ENCODE measurements around the gene APIP. TPM values are rescaled to one million over a fixed set of nuclear protein-coding genes. Genes with fewer than 3 reads are reported as not detected.

The APIP gene
- total RNA-seq, 1 donor from 2014 or later = 36.7 TPM

DNA sequence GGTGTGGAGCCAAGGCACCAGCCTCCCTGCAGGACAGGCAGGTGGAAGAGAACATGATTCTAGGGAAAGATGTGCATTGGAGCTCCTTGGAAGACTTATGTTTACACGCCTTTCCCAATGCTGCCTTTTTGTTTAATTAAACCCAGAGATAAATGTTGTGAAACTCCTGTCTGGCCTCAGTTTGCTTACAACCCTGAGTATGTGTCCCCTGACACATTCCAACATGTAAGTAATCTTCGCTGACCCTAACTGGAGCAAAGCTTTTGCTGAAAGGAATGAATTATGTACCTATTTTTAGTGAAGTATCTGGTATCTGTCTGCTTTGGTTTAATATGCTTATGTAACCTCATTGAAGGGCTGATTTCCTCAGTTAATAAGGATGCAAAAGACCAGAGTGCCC is 56.7 kb downstream of the APIP start:
- no peak overlapping the region for H3K27ac ChIP-seq
- H3K36me3 ChIP-seq = no peaks in the 10 kb centered on the region
- no peaks in the 10 kb centered on the region for H3K27me3 ChIP-seq (ENCODE audit: low read depth)
- ATAC-seq = no peak
- TF ChIP-seq CTCF (IDR thresholded peaks at IDR 0.05) = no peak
- no peak for DNase-seq
- intact Hi-C loops (cut with DNase I) = no loop called here
- H3K4me1 ChIP-seq = no peaks in the 10 kb centered on the region
- H3K4me3 ChIP-seq = no peak overlapping the region
- H3K9me3 ChIP-seq = no peaks in the 10 kb centered on the region

DNA sequence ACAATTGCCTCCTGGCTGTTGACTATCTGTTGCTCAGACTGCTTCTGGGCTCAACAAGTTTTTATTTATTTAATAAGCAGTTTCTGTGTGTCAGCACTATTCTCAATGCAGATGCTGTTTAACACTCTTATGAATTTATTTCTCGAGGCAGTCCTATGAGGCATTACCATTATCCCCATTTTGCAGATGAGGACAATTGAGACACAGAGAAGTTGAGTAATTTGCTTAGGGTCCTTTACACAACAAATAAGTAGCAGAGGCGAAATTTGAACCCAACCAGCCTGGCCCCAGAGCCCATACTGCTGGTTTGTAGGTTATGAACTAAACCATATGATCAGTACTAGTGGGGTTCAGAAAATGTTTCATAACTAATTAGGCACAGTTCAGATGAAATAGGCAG is 58.7 kb downstream of the APIP start:
- Histone ChIP-seq H3K27ac (no peak overlapping the region), H3K36me3 (no peaks in the 10 kb centered on the region), H3K4me1 (no peaks in the 10 kb centered on the region), H3K9me3 (no peaks in the 10 kb centered on the region), H3K4me3 (no peak overlapping the region), H3K27me3 (ENCODE audit: low read depth) (no peaks in the 10 kb centered on the region)
- TF ChIP-seq CTCF (IDR thresholded peaks at IDR 0.05) = no peak
- intact Hi-C loops (cut with DNase I) = no loop called here
- DNase-seq (no peak), ATAC-seq (no peak)

DNA sequence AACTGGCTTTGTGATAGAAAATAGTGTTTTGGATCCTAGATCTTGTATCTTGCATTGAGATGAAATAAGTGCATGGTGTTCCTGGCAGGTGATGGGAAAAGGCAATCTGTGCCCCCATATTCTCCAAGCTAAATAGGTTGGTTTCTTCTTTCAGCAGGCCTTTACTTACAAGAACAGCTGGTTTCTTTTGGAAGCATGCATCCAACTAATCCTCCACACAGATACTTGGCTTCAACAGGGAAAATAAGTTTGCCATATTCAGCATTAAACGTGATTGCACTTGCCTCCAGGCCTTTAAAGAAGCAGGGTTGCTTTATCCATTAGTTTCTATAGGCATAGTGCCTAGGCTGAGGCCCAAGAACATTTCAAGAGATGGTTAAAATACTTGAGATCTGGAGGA is 59.9 kb downstream of the APIP start:
- DNase-seq (no peak), ATAC-seq (no peak)
- no peak for TF ChIP-seq CTCF (IDR thresholded peaks at IDR 0.05)
- Histone ChIP-seq H3K9me3 (no peaks in the 10 kb centered on the region), H3K36me3 (no peaks in the 10 kb centered on the region), H3K27me3 (ENCODE audit: low read depth) (no peaks in the 10 kb centered on the region), H3K4me1 (no peaks in the 10 kb centered on the region), H3K4me3 (no peak overlapping the region), H3K27ac (peak overlapping the region; percentile 44)
- intact Hi-C loops (cut with DNase I) = no loop called here

DNA sequence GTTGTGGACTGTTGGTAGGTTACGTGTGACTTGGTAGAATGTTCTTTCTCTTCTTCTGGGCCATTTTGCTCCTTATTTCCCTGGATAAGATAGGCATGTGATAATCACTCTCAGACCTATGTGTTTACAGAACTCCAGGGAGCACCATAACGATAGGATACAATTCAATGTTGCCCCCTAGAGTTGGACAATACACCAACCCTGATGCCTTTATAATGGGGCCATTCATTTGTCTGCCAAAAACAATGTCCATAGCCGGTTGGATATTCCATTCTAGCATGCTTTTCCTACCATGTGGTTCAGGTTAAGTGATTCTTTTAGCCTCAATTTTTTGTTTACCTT is 60.5 kb downstream of the APIP start:
- no peak for DNase-seq
- no peaks in the 10 kb centered on the region for H3K4me1 ChIP-seq
- H3K4me3 ChIP-seq = no peak overlapping the region
- H3K27me3 ChIP-seq (ENCODE audit: low read depth) = no peaks in the 10 kb centered on the region
- H3K36me3 ChIP-seq = no peaks in the 10 kb centered on the region
- H3K9me3 ChIP-seq = no peaks in the 10 kb centered on the region
- intact Hi-C loops (cut with DNase I) = no loop called here
- ATAC-seq = no peak
- TF ChIP-seq CTCF (IDR thresholded peaks at IDR 0.05) = no peak
- peak overlapping the region; percentile 44 for H3K27ac ChIP-seq

DNA sequence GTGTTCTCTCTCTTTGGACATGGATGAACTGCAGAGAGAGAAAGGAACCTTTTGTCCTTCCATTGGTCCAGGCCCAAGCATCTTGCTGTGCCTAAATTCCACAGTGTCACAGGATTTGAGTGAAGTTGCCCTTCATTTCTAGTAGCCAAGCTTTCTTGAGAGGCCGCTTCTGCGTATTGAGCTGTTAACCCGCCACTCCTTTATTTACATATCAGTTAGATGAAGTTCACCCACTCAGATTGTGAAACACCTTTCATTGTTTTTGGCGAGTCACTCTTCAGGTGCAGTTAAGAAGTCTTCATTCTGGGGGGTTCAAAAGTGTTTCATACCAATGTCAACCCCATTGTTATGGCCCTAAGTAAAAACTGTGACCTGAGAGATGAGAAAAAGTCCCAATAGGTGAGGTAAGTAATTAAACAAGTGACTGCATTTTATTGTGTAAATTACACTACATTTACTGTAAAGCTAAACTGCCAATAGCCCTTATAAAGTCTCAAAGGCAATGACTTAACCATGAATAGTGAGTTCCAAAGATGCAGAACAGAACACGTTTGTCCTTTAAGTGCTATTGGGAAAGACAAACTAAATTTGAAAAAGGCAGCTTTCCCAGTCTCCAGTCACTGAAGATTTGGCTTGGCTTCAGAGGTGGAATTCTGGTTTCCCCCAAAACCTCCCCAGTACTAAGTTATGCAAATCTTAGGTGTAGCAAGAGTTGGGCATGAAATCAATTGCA is 61.0 kb downstream of the APIP start:
- intact Hi-C loops (cut with DNase I) = no loop called here
- no peaks in the 10 kb centered on the region for H3K27me3 ChIP-seq (ENCODE audit: low read depth)
- DNase-seq (no peak), ATAC-seq (peak; percentile 86 to 88)
- TF ChIP-seq CTCF (IDR thresholded peaks at IDR 0.05) = no peak
- no peaks in the 10 kb centered on the region for H3K36me3 ChIP-seq
- no peak overlapping the region for H3K4me3 ChIP-seq
- H3K4me1 ChIP-seq = no peaks in the 10 kb centered on the region
- H3K27ac ChIP-seq = peak overlapping the region; percentile 61
- no peaks in the 10 kb centered on the region for H3K9me3 ChIP-seq

Measured in lower lobe of right lung (tissue), 2 donors.